HUES64 (cell line): ENCODE results near the gene DBNDD2.

ENCODE experiments used
- H3K27ac ChIP-seq: 2 replicates; pipeline ENCODE4 v1.7.0; 2013; ENCODE audit warnings: low read depth, low read length, inconsistent platforms
- H3K27me3 ChIP-seq: 2 replicates; pipeline ENCODE4 v1.6.1; 2013; ENCODE audit warnings: mild to moderate bottlenecking, low read length; ENCODE audit not compliant: insufficient read depth
- H3K36me3 ChIP-seq: 2 replicates; pipeline ENCODE4 v1.6.1; 2013; ENCODE audit warnings: mild to moderate bottlenecking, low read length; ENCODE audit not compliant: insufficient read depth
- H3K4me1 ChIP-seq: 2 replicates; pipeline ENCODE4 v1.6.1; 2013; ENCODE audit warnings: mild to moderate bottlenecking, low read length, moderate library complexity; ENCODE audit not compliant: insufficient read depth
- H3K4me3 ChIP-seq: 2 replicates; pipeline ENCODE4 v1.5.1; 2013; ENCODE audit warnings: mild to moderate bottlenecking, low read length, moderate library complexity
- H3K9ac ChIP-seq: 2 replicates; pipeline ENCODE4 v1.6.1; 2013; ENCODE audit warnings: mild to moderate bottlenecking, low read depth, low read length
- H3K9me3 ChIP-seq: 2 replicates; pipeline ENCODE4 v1.6.1; 2013; ENCODE audit warnings: low read depth, low read length; ENCODE audit not compliant: insufficient read depth
- WGBS: fragments of 150-250, 120-280 bp; methylation state at CpG from one replicate; pipeline ENCODE4 v1.1.7; 2013; ENCODE audit warnings: missing lambda C conversion rate; 5-methylcytosine and 5-hydroxymethylcytosine counted together

Gene DBNDD2

GRCh38 chr20:45436732-45437485, 28.8 kb downstream of the DBNDD2 start:
- WGBS = 13% methylated on average over 32 of the region's 33 CpGs
- Histone ChIP-seq H3K27me3 (no peaks in the 10 kb centered on the region), H3K4me1 (peaks cover 7% of the 10 kb centered on the region; the same call in 1 of the 2 replicates), H3K9me3 (no peaks in the 10 kb centered on the region), H3K27ac (no peak overlapping the region), H3K36me3 (no peaks in the 10 kb centered on the region), H3K9ac (peak overlapping the region; percentile 46), H3K4me3 (peak overlapping the region; percentile 60)

DNA sequence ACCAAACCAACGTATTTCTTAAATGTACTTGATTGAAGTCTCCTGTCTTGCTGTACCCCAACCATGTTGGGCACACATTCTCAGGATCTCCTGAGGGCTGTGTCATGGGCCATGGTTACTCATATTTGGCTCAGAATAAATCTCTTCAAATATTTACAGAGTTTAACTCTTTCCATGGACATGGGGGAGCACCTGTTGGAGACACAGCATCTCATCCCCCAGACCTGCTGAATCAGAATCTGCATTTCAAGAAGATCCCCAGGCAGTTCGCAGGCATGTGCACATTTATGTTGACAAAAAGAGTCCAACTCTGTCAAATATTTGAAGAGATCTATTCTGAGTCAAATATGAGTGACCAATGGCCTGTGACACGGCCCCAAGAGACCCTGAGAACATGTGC, 32.3 kb downstream of the DBNDD2 start:
- Histone ChIP-seq H3K4me3 (no peak overlapping the region), H3K4me1 (peaks cover 7% of the 10 kb centered on the region; the same call in 1 of the 2 replicates), H3K27ac (no peak overlapping the region), H3K36me3 (no peaks in the 10 kb centered on the region), H3K9me3 (no peaks in the 10 kb centered on the region), H3K9ac (no peak overlapping the region), H3K27me3 (no peaks in the 10 kb centered on the region)
- 89% methylated on average over 3 of the region's 3 CpGs for WGBS

- Histone ChIP-seq H3K27me3 (no peaks in the 10 kb centered on the region), H3K4me1 (peaks cover 7% of the 10 kb centered on the region; the same call in 1 of the 2 replicates), H3K27ac (no peak overlapping the region; the same call in 1 of the 2 replicates), H3K36me3 (no peaks in the 10 kb centered on the region), H3K9me3 (no peaks in the 10 kb centered on the region), H3K4me3 (no peak overlapping the region), H3K9ac (no peak overlapping the region)
- WGBS = 73% methylated on average over 5 of the region's 5 CpGs
Measured at GRCh38 chr20:45440891-45441685, 33.0 kb downstream of the DBNDD2 start.

GRCh38 chr20:45441746-45442145, 33.7 kb downstream of the DBNDD2 start:
- Histone ChIP-seq H3K9me3 (no peaks in the 10 kb centered on the region), H3K9ac (no peak overlapping the region), H3K27ac (no peak overlapping the region; the same call in 1 of the 2 replicates), H3K4me3 (no peak overlapping the region), H3K36me3 (no peaks in the 10 kb centered on the region), H3K4me1 (peaks cover 7% of the 10 kb centered on the region; the same call in 1 of the 2 replicates), H3K27me3 (no peaks in the 10 kb centered on the region)
- no CpG with 5 or more reads among the region's 1 CpG for WGBS

- no peaks in the 10 kb centered on the region for H3K27me3 ChIP-seq
- no peak overlapping the region for H3K4me3 ChIP-seq
Measured at GRCh38 chr20:45444050-45444449, 36.0 kb downstream of the DBNDD2 start.

DNA sequence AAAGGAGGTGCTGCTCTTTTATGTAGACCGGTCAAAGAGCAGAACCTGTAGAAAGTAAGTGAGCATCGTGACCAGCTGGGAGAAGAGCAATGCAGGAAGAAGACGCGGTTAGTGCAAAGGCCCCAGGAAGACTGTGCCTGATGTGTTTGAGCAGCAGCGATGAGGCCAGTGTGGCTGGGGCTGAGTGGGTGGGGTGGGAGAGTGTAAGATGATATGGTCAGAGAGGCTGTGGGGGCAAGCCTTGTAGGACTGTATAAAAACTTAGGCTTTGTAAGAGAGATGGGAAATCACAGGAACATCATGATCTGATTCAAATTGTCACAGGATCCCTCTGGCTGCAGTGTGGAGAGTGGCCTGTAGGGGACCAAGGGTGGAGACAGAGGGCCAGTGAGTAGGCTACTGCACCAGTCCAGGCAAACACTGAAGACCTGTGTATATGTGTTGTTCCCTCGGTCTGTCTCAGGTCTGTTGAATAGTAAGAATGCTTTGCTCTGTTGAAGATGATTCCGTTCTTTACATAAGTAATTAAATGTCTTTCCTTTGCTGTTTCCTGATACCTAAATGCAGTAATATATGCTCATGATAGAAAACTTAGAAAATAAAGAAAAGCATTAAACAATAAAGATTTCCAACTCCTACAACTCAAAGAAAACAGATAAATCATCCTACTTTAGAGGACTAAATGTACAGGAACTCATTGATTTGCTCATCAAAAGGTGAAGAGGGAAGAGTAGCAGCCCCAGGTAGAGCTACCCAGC, 37.9 kb downstream of the DBNDD2 start:
- peaks cover 4% of the 10 kb centered on the region; the same call in 1 of the 2 replicates for H3K4me1 ChIP-seq
- no peaks in the 10 kb centered on the region for H3K36me3 ChIP-seq
- no peaks in the 10 kb centered on the region for H3K27me3 ChIP-seq
- no peak overlapping the region for H3K9ac ChIP-seq
- H3K4me3 ChIP-seq = no peak overlapping the region
- no peaks in the 10 kb centered on the region for H3K9me3 ChIP-seq
- 73% methylated on average over 6 of the region's 7 CpGs for WGBS
- no peak overlapping the region for H3K27ac ChIP-seq

More at GRCh38 chr20:45444050-45444449, 36.0 kb downstream of the DBNDD2 start:
- Histone ChIP-seq H3K9ac (no peak overlapping the region), H3K9me3 (no peaks in the 10 kb centered on the region), H3K27ac (no peak overlapping the region), H3K4me1 (peaks cover 7% of the 10 kb centered on the region; the same call in 1 of the 2 replicates), H3K36me3 (no peaks in the 10 kb centered on the region)

GRCh38 chr20:45448270-45448669, 40.2 kb downstream of the DBNDD2 start:
- Histone ChIP-seq H3K4me1 (peaks cover 3% of the 10 kb centered on the region; the same call in 1 of the 2 replicates), H3K9me3 (no peaks in the 10 kb centered on the region), H3K27me3 (no peaks in the 10 kb centered on the region), H3K27ac (no peak overlapping the region), H3K9ac (no peak overlapping the region), H3K36me3 (no peaks in the 10 kb centered on the region), H3K4me3 (no peak overlapping the region)
- WGBS = 72% methylated on average over 5 of the region's 6 CpGs

DNA sequence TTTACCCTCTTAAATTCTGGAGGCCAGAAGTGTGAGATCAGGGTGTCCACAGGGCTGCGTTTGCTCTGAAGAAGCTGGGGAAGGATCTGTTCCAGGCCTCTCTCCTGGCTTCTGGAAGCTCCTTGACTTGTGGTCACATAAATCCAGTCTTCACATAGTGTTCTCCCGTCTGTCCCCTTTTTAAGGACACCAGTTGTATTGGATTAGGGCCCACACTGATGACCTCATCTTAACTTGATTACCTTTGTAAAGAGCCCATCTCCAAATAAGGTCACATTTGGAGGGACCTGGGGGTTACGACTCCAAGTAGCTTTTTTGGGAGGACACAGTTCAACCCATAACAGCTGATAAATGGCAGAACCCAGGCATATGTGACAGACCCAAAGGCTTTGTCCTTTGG, 41.4 kb downstream of the DBNDD2 start:
- peaks cover 3% of the 10 kb centered on the region; the same call in 1 of the 2 replicates for H3K4me1 ChIP-seq
- WGBS = 90% methylated on average over 3 of the region's 3 CpGs

DNA sequence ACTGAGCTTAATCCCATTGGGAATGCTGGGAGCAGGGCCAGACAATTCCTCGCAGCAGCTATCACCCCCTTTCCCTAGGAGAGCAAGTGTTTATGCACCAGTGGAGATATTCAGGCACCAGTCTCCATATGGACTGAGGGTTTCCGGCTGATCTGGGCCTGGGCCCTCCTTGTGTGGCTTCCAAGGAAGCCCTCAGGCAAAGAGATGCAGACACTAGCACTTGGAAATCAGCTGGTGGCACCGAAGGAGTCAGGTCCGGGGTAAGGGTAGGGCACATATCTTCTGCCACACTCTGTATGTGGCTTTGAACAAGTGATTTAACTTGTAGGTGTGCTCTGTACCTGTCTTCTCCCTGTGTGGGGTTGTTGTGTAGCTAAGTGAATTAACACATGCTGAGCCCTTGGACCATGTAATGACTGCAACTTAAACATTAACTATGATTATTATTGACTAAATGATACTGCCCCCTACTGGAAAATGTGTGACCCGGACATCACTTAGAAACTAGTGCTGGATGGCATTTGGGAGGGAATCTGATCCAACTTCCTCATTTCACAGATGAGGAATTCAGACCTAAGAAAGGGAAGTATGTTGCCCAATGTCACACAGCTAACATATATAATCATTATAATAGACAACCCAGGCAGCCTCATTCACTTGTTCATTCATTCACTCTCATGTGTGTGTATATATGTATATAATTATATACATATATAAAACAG, 42.2 kb downstream of the DBNDD2 start:
- Histone ChIP-seq H3K4me3 (no peak overlapping the region), H3K36me3 (no peaks in the 10 kb centered on the region), H3K4me1 (peaks cover 3% of the 10 kb centered on the region; the same call in 1 of the 2 replicates), H3K27me3 (no peaks in the 10 kb centered on the region), H3K9me3 (no peaks in the 10 kb centered on the region), H3K9ac (no peak overlapping the region), H3K27ac (peak overlapping the region; percentile 52)
- 69% methylated on average over 5 of the region's 5 CpGs for WGBS

More for the DNA sequence above, 41.4 kb downstream of the DBNDD2 start:
- no peak overlapping the region for H3K9ac ChIP-seq
- no peak overlapping the region for H3K4me3 ChIP-seq
- H3K9me3 ChIP-seq = no peaks in the 10 kb centered on the region
- H3K27ac ChIP-seq = no peak overlapping the region
- H3K36me3 ChIP-seq = no peaks in the 10 kb centered on the region
- H3K27me3 ChIP-seq = no peaks in the 10 kb centered on the region

DNA sequence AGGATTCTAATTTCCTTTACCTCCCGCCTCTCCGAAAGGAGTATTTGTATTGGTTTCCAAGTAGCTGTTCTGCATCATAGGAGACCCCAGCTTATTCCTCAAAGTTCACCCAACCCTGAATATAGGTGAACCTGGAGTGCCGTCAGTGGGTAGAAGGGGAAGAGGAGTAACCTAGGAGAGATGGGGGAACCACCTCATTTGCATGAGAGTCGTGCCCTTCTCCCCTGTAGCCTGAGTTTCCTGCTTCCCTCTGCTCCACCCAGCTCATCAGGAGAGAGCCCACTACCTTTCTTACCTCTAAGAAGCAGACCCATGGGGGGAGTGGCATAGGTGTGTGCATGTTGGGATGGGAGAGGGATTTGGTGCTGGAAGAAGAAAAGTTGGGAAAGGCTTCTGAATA, 44.1 kb downstream of the DBNDD2 start:
- no peaks in the 10 kb centered on the region for H3K36me3 ChIP-seq
- H3K9ac ChIP-seq = no peak overlapping the region
- H3K4me1 ChIP-seq = peaks cover 3% of the 10 kb centered on the region; the same call in 1 of the 2 replicates
- no peaks in the 10 kb centered on the region for H3K27me3 ChIP-seq
- H3K27ac ChIP-seq = no peak overlapping the region
- H3K4me3 ChIP-seq = no peak overlapping the region
- H3K9me3 ChIP-seq = no peaks in the 10 kb centered on the region
- WGBS = 90% methylated on average over 2 of the region's 4 CpGs
